Left ventricle myocardium superior (tissue), 1 donor: ENCODE results near the gene EIF1AY. TPM values are rescaled to one million over a fixed set of nuclear protein-coding genes. Genes with fewer than 3 reads are reported as not detected.

ENCODE experiments used
- total RNA-seq: library from RNA; stranded (reverse); fragmentation: NEBNext Ultra II Directional; extraction: Animal tissue kit (Norgen Biotek cat#: 25700); gene quantifications from one replicate; pipeline ENCODE4 v1.2.1, GENCODE V29; 2021
- donor health status: DM: no; HTN: yes; CAD: no; lungs with severe emphysema.

The EIF1AY gene
- total RNA-seq, 1 donor from 2014 or later = 245 TPM

Other genes starting within 250 kb of the EIF1AY start
- not detected for gene RPS4Y2, start 180.3 kb downstream of the EIF1AY start, total RNA-seq